ENCODE data around the gene MYO10. TPM values are rescaled to one million over a fixed set of nuclear protein-coding genes. Genes with fewer than 3 reads are reported as not detected.
"Not testable (repeated sequence)": the region's sequence is repeated elsewhere in the genome, so short reads cannot be mapped to it uniquely, and the experiment has no call there.

The MYO10 gene
- total RNA-seq, 1 experiment from 2014 or later = 9.3 TPM

DNA sequence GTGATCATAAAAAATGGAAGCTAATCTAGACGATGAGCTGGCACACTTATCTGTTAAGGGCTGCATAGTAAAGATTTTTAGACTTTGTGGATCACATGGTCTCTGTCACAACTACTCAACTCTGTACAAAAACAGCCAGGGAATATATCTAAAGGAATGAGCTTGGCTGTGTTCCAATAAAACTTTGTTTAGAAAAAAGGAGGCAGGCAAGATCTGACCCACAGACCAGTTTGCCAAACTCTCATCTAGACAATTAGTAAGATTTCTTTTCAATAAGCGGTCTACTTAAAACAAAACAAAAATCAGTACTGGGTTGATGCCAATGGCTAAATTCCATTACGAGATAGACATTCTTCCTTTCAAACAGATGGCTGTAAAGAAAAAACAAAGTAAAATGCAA, 266.3 kb downstream of the MYO10 start:
- H3K4me3 ChIP-seq = no peak overlapping the region
- no peaks in the 10 kb centered on the region for H3K4me1 ChIP-seq
- DNase-seq = no peak
- H3K9me3 ChIP-seq (replicated peaks) = no peaks in the 10 kb centered on the region
- no peak overlapping the region for H3K27ac ChIP-seq
- H3K27me3 ChIP-seq = no peaks in the 10 kb centered on the region
- H3K36me3 ChIP-seq = no peaks in the 10 kb centered on the region

GRCh38 chr5:16668631-16669030, 267.5 kb downstream of the MYO10 start:
- no peak overlapping the region for H3K4me3 ChIP-seq
- H3K27ac ChIP-seq = no peak overlapping the region
- no peaks in the 10 kb centered on the region for H3K36me3 ChIP-seq
- no peaks in the 10 kb centered on the region for H3K27me3 ChIP-seq
- no peaks in the 10 kb centered on the region for H3K9me3 ChIP-seq (replicated peaks)
- no peak for DNase-seq
- H3K4me1 ChIP-seq = no peaks in the 10 kb centered on the region

DNA sequence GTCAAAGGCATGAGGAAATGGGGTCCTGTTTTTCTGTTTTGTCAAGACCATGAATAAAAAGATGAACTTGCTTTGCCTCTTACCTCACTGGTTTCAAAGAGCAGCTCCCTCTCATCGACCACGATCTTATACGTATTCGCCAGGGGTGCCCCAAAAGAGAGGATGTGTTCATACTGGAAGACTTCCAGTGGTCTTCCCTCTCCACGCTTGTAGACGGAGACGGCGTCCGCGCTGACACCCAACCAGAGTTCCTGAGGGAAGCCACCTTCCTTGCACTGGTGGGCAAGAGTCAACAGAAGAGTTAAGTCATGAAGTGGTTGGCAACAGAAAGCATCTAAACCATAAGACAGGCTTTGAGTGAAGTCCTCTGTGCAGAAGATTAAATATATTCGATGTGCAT, 267.9 kb downstream of the MYO10 start:
- no peaks in the 10 kb centered on the region for H3K4me1 ChIP-seq
- H3K36me3 ChIP-seq = no peaks in the 10 kb centered on the region
- H3K9me3 ChIP-seq (replicated peaks) = no peaks in the 10 kb centered on the region
- no peak overlapping the region for H3K27ac ChIP-seq
- H3K4me3 ChIP-seq = no peak overlapping the region
- H3K27me3 ChIP-seq = no peaks in the 10 kb centered on the region
- no peak for DNase-seq

DNA sequence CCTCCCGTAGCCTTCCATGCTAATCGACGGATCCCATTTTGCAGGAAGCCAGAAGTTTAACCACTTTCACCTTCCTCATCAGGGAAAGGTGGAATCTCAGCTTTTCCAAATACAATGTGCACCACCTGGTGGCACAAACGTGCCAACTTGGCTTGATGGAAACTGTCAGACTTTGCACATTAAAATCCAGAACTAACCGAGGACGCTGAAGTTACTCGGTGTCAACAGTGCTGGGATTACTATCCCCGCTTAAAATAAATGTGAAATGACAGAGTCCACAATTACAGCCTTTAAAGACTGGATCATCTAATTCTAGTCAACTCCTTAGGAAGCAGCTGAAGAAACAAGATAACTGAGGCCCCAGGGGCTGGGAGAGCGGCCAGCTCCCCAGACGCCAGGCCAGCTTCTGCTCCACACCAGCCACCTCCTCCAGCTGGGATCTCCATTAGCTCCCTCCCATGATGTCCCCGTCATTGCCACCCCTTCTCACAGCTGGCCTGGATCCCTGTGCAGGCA, 269.1 kb downstream of the MYO10 start:
- Histone ChIP-seq H3K9me3 (replicated peaks) (no peaks in the 10 kb centered on the region), H3K27ac (no peak overlapping the region), H3K27me3 (no peaks in the 10 kb centered on the region), H3K4me1 (no peaks in the 10 kb centered on the region), H3K36me3 (no peaks in the 10 kb centered on the region), H3K4me3 (no peak overlapping the region)
- DNase-seq = peak in 1 of 2 experiments; percentile 27

DNA sequence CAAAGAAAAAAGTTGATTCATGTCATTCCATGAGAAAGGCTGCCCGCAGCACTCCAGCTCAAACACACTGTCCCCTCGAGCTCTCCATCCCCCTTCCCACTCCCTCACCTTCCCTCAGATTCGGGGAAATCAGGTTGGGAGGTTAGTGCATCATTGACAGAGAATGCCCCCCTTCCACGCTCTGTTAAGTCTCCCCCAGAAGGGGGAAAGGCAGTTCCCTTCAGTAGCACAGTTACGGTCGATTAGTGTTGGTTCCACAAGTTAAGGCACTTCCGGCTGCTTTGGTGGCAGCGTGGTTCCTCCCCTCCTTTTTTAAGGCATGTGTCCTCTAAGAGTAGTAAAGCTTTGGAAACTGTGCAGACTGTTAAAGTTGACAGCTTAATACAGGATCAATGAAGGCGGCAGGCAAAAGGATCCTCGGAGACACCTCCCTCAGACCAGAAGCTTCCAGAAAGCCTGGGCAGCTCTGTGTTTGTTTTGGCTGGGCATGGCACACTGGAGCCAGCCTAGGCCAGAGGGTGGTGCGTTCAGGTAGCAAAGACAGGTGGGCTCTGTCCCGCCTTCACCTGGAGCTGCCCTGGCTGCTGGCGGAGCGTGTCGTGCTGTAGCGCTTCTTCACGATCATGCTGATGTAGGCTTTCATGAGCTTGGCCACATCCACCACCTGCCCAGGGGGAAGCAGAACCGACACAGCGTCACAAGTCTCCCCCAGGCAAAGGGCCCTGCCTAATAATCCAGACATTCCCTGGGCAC, 269.8 kb downstream of the MYO10 start:
- no peaks in the 10 kb centered on the region for H3K36me3 ChIP-seq
- H3K27me3 ChIP-seq = no peaks in the 10 kb centered on the region
- H3K4me3 ChIP-seq = no peak overlapping the region
- no peaks in the 10 kb centered on the region for H3K9me3 ChIP-seq (replicated peaks)
- no peaks in the 10 kb centered on the region for H3K4me1 ChIP-seq
- DNase-seq = peak in 1 of 2 experiments; percentile 6
- H3K27ac ChIP-seq = peak overlapping the region; percentile 42

DNA sequence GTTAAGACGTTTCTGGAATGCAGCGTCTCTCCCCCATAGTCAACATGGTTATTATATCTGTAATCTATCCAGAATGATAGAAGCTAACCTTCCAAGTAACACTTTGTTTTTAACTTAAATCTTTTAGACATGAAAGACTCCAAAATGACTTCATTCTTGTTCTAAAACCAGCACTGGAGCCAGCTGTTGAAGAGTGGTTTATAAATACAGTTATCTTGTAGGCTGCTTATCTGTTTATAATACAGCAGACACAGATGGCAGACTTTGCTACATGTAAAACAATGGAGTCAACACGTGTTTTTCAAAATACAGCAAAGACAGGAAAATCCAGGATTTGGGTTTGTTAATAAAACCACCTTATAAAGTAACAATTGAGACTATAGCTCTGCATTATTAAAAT, 270.5 kb downstream of the MYO10 start:
- Histone ChIP-seq H3K27ac (peak overlapping the region; percentile 42), H3K36me3 (no peaks in the 10 kb centered on the region), H3K4me3 (no peak overlapping the region), H3K27me3 (no peaks in the 10 kb centered on the region), H3K4me1 (no peaks in the 10 kb centered on the region), H3K9me3 (replicated peaks) (no peaks in the 10 kb centered on the region)
- no peak for DNase-seq

GRCh38 chr5:16664368-16664767, 271.7 kb downstream of the MYO10 start:
- Histone ChIP-seq H3K27me3 (no peaks in the 10 kb centered on the region), H3K4me1 (no peaks in the 10 kb centered on the region), H3K36me3 (no peaks in the 10 kb centered on the region), H3K27ac (no peak overlapping the region), H3K9me3 (replicated peaks) (no peaks in the 10 kb centered on the region), H3K4me3 (no peak overlapping the region)
- no peak for DNase-seq

GRCh38 chr5:16663840-16664239, 272.2 kb downstream of the MYO10 start:
- Histone ChIP-seq H3K27me3 (no peaks in the 10 kb centered on the region), H3K4me1 (no peaks in the 10 kb centered on the region), H3K4me3 (no peak overlapping the region), H3K27ac (no peak overlapping the region), H3K36me3 (no peaks in the 10 kb centered on the region), H3K9me3 (replicated peaks) (no peaks in the 10 kb centered on the region)
- DNase-seq = no peak

- no peaks in the 10 kb centered on the region for H3K27me3 ChIP-seq
- no peak overlapping the region for H3K27ac ChIP-seq
- no peaks in the 10 kb centered on the region for H3K4me1 ChIP-seq
- H3K36me3 ChIP-seq = no peaks in the 10 kb centered on the region
- DNase-seq = no peak
- H3K4me3 ChIP-seq = no peak overlapping the region
- H3K9me3 ChIP-seq (replicated peaks) = no peaks in the 10 kb centered on the region
Observed at GRCh38 chr5:16661713-16662112, 274.4 kb downstream of the MYO10 start.

DNA sequence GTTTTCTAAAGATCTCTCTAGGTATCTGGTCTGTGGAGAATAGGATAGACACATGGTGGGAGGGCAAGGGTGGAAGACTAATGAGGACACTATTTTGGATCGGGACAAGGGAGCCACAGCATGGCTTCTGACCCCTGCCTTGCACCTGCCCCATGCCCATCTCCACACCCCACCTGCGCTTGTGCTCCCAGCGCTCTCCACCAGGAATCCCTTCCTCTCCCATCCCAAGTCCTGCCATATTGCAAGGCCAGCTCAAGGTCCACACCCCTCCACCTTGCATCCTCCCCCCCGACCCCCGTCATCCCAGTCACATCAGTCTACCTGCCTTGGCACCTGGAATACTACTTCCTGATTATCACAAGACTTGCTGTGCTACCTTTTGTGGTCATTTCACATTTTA, 275.1 kb downstream of the MYO10 start:
- no peaks in the 10 kb centered on the region for H3K4me1 ChIP-seq
- DNase-seq = no peak
- no peaks in the 10 kb centered on the region for H3K27me3 ChIP-seq
- no peaks in the 10 kb centered on the region for H3K9me3 ChIP-seq (replicated peaks)
- no peak overlapping the region for H3K4me3 ChIP-seq
- H3K36me3 ChIP-seq = no peaks in the 10 kb centered on the region
- no peak overlapping the region for H3K27ac ChIP-seq

DNA sequence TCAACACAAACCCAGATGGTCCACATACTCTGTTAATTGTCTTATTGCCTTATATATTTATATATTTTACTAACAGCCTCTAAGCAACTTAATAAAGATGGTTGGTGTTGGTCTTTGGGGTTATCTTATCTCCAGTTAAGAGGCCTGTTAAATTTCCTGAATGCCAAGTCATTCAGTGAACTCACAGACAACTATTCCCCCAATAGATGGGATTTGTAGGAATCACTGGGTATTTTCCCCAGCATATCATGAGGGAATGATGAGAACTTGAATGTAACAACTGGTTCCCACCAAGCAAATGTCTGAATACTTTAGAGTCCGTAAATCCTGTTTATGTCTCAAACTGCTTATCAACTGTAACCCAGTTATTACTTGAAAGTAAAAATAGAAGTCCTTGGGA, 276.6 kb downstream of the MYO10 start:
- Histone ChIP-seq H3K27me3 (no peaks in the 10 kb centered on the region), H3K9me3 (replicated peaks) (no peaks in the 10 kb centered on the region), H3K27ac (no peak overlapping the region)

DNA sequence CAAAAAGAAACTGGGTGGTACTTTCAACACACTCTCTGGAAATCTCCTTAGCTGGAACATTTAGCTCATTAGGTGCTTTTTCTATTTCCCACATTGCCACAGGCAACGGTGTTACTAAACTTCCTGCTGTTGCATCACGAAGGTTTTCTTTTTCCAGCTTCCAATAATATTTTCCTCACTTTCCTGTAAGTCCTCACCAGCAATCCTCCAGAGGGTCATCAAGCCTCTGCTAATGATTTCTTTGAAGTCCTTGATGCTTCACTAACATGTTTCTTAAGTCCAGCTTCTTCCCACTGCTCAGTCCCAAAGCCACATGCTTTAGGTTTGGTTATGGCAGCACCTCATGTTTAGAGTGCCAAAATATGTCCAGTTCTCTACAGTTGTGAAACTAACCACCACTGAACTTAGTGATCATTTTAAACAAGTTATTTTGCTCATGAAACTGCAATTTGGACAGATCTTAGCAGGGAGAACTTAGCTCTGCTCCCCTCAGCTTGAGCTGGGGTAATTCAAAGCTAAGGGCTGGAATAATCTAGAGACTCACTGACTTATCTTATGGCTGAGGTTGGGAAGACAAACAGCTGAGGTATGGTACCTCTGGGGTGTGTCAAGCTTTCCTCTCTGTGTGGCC, 279.4 kb downstream of the MYO10 start:
- Histone ChIP-seq H3K36me3 (no peaks in the 10 kb centered on the region), H3K27ac (no peak overlapping the region), H3K4me3 (no peak overlapping the region), H3K9me3 (replicated peaks) (no peaks in the 10 kb centered on the region), H3K4me1 (no peaks in the 10 kb centered on the region), H3K27me3 (no peaks in the 10 kb centered on the region)
- no peak for DNase-seq

More for the DNA sequence above, 276.6 kb downstream of the MYO10 start:
- H3K4me3 ChIP-seq = no peak overlapping the region
- no peaks in the 10 kb centered on the region for H3K4me1 ChIP-seq
- DNase-seq = no peak
- H3K36me3 ChIP-seq = no peaks in the 10 kb centered on the region

DNA sequence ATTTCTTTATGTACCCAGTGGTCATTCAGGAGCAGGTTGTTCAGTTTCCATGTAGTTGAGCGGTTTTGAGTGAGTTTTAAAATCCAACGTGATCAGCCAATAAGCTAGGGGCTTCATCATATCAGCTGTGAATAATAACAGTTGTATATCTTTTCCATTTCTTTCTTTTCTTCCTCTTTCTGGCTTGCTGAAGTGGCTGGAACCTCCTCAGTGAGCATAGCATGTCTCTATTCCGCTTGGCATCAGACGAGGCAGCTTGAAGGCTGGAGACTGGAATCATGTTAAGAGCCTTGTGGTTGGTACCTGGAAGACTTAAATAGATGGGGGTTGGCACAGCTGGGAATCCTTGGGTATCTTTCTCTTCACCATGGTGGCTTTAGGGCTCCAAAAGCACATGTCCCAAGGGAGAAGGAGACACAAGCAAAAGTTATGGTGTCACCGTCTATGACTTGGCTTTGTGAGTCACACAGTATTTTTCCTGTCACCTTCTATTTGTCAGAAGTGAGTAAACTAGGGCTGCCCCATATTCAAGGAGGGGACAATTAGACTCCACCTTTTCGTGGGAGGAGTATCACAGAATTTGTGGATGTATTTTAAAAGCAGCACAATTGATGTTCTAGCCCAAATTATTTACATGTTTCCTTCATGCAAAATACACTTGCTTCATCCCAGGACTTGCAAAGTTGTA, 281.3 kb downstream of the MYO10 start:
- DNase-seq = no peak
- Histone ChIP-seq H3K4me1 (no peaks in the 10 kb centered on the region), H3K27me3 (no peaks in the 10 kb centered on the region), H3K4me3 (no peak overlapping the region), H3K27ac (no peak overlapping the region), H3K9me3 (replicated peaks) (no peaks in the 10 kb centered on the region), H3K36me3 (no peaks in the 10 kb centered on the region)

DNA sequence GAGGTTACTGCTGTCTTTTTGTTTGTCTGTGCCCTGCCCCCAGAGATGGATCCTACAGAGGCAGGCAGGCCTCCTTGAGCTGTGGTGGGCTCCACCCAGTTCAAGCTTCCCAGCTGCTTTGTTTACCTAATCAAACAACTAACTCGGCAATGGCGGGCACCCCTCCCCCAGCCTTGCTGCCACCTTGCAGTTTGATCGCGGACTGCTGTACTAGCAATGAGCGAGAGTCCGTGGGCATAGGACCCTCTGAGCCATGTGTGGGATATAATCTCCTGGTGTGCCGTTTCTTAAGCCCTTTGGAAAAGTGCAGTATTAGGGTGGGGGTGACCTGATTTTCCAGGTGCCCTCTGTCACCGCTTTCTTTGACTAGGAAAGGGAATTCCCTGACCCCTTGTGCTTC, 287.3 kb downstream of the MYO10 start:
- H3K27ac ChIP-seq; DNase-seq; H3K9me3 ChIP-seq (replicated peaks); H3K27me3 ChIP-seq; H3K36me3 ChIP-seq; H3K4me3 ChIP-seq; H3K4me1 ChIP-seq: not testable (repeated sequence)

GRCh38 chr5:16644301-16644889, 291.7 kb downstream of the MYO10 start:
- DNase-seq = no peak
- Histone ChIP-seq H3K4me3 (no peak overlapping the region), H3K9me3 (replicated peaks) (no peaks in the 10 kb centered on the region), H3K4me1 (no peaks in the 10 kb centered on the region), H3K27ac (no peak overlapping the region), H3K36me3 (no peaks in the 10 kb centered on the region), H3K27me3 (no peaks in the 10 kb centered on the region)

Measured in SJCRH30 (cell line).